H1 (cell line): ENCODE measurements around the gene RNF31. TPM values are rescaled to one million over a fixed set of nuclear protein-coding genes. Genes with fewer than 3 reads are reported as not detected.

Experiments used
- CTCF ChIA-PET: fragments of 300-600 bp; sonication (Branson Sonifier 250); formaldehyde crosslinking; loops from one replicate; lab custom pipeline; 2021; ENCODE audit not compliant: partially characterized antibody; lab: Charles Lee
- POLR2A ChIA-PET: fragments of 300-600 bp; sonication (Branson Sonifier 250); formaldehyde crosslinking; loops from one replicate; lab custom pipeline; 2021; ENCODE audit warnings: inconsistent platforms; ENCODE audit not compliant: partially characterized antibody; lab: Charles Lee
- DNase-seq, 2 experiments: peaks; one replicate each; pipeline versions ENCODE4 v3.0.0 to v3.0.0-alpha.2; 2010 to 2022; ENCODE audit warnings: low spot score in 2 of 2, low read depth in 1 of 2, mixed read lengths in 1 of 2
- FAIRE-seq: peaks from 2 replicates; lab custom pipeline; 2011; peaks lifted over from hg19 to GRCh38; lab: Jason Lieb, UNC
- H2AFZ ChIP-seq: 2 replicates; pipeline ENCODE4 v1.8.1; 2012; ENCODE audit warnings: low read length, inconsistent platforms
- H2AK5ac ChIP-seq: 2 replicates; pipeline ENCODE4 v1.6.1; 2013; ENCODE audit warnings: low read depth, low read length
- H2BK120ac ChIP-seq: replicated peaks from 2 replicates; pipeline ENCODE3; 2013; ENCODE audit warnings: low read depth, low read length, inconsistent platforms
- H2BK12ac ChIP-seq: 2 replicates; pipeline ENCODE4 v1.6.1; 2013; ENCODE audit warnings: low read depth, low read length
- H2BK15ac ChIP-seq: 2 replicates; pipeline ENCODE4 v1.6.1; 2013; ENCODE audit warnings: low read length
- H2BK20ac ChIP-seq: 2 replicates; pipeline ENCODE4 v1.6.1; 2013; ENCODE audit warnings: low read length
- H2BK5ac ChIP-seq: 2 replicates; pipeline ENCODE4 v1.6.1; 2013; ENCODE audit warnings: low read depth, low read length
- H3K14ac ChIP-seq: 2 replicates; pipeline ENCODE4 v1.6.1; 2013; ENCODE audit warnings: inconsistent platforms; ENCODE audit not compliant: insufficient read length
- H3K18ac ChIP-seq: 2 replicates; pipeline ENCODE4 v1.6.1; 2013; ENCODE audit warnings: low read length; ENCODE audit errors: extremely low read depth
- H3K23ac ChIP-seq: 2 replicates; pipeline ENCODE4 v1.6.1; 2013; ENCODE audit warnings: inconsistent platforms; ENCODE audit not compliant: insufficient read length
- H3K23me2 ChIP-seq: 2 replicates; pipeline ENCODE4 v1.6.1; 2013; ENCODE audit warnings: low read depth, low read length
- H3K27ac ChIP-seq: 2 replicates; pipeline ENCODE4 v1.6.1; 2011; ENCODE audit warnings: low read depth, low read length, inconsistent platforms
- H3K27me3 ChIP-seq, 4 experiments: replicated peaks in 1 of 4; 1 replicate in 1 of 4; 2 replicates in 3 of 4; pipeline versions ENCODE4 v1.6.1 to v1.8.1; 2011 to 2013; ENCODE audit warnings: low read length in 3 of 4, mild to moderate bottlenecking in 3 of 4, inconsistent platforms in 2 of 4, mixed read lengths in 2 of 4, moderate library complexity in 1 of 4; ENCODE audit not compliant: control insufficient read depth in 3 of 4, insufficient read depth in 3 of 4; ENCODE audit errors: extremely low read depth in 1 of 4
- H3K36me3 ChIP-seq, 4 experiments: 2 replicates each; pipeline versions ENCODE4 v1.6.1 to v1.8.1; 2011 to 2013; ENCODE audit warnings: mild to moderate bottlenecking in 4 of 4, low read length in 3 of 4, moderate library complexity in 2 of 4, control low read depth in 1 of 4, inconsistent platforms in 1 of 4; ENCODE audit not compliant: insufficient read depth in 4 of 4, control insufficient read depth in 2 of 4
- H3K4ac ChIP-seq: replicated peaks from 2 replicates; pipeline ENCODE3; 2013; ENCODE audit warnings: low read length, low read depth, mixed read lengths, inconsistent platforms; ENCODE audit not compliant: insufficient read length
- H3K4me1 ChIP-seq, 4 experiments: replicated peaks in 1 of 4; 1 replicate in 1 of 4; 2 replicates in 3 of 4; pipeline versions ENCODE4 v1.6.1 to v1.8.1; 2011 to 2013; ENCODE audit warnings: low read length in 3 of 4, inconsistent platforms in 2 of 4, mixed read lengths in 1 of 4; ENCODE audit not compliant: insufficient read depth in 4 of 4, control insufficient read depth in 3 of 4
- H3K4me2 ChIP-seq, 2 experiments: 2 replicates each; pipeline versions ENCODE4 v1.6.1 to v1.8.1; 2011 to 2013; ENCODE audit warnings: low read depth in 2 of 2, low read length in 2 of 2, control low read depth in 1 of 2, inconsistent platforms in 1 of 2, mild to moderate bottlenecking in 1 of 2; ENCODE audit not compliant: insufficient read depth in 1 of 2
- H3K4me3 ChIP-seq, 4 experiments: fragments of 200-600, 300-600 bp in 1 of 4; sonication (generic), shearing (Covaris generic), sonication (Bioruptor Twin) in 1 of 4; 2 replicates each; pipeline versions ENCODE4 v1.5.1 to v1.8.1; 2011 to 2016; ENCODE audit warnings: low read length in 4 of 4, low read depth in 3 of 4, control low read depth in 2 of 4, inconsistent platforms in 2 of 4, mild to moderate bottlenecking in 2 of 4, mixed read lengths in 1 of 4, moderate library complexity in 1 of 4; ENCODE audit not compliant: insufficient read depth in 2 of 4; ENCODE audit errors: extremely low read depth in 1 of 4
- H3K56ac ChIP-seq: replicated peaks from 2 replicates; pipeline ENCODE3; 2013; ENCODE audit warnings: low read depth, mild to moderate bottlenecking, mixed read lengths, low read length, inconsistent platforms; ENCODE audit not compliant: insufficient read length
- H3K79me1 ChIP-seq: 2 replicates; pipeline ENCODE4 v1.6.1; 2013; ENCODE audit warnings: low read depth, low read length, control low read depth
- H3K79me2 ChIP-seq, 2 experiments: 2 replicates each; pipeline versions ENCODE4 v1.6.1 to v1.8.1; 2012 to 2013; ENCODE audit warnings: low read length in 2 of 2, mild to moderate bottlenecking in 2 of 2, inconsistent platforms in 1 of 2; ENCODE audit not compliant: insufficient read depth in 2 of 2, control insufficient read depth in 1 of 2
- H3K9ac ChIP-seq, 4 experiments: replicated peaks in 1 of 4; 1 replicate in 1 of 4; 2 replicates in 3 of 4; pipeline versions ENCODE4 v1.6.1 to v1.8.1; 2011 to 2013; ENCODE audit warnings: low read depth in 3 of 4, low read length in 3 of 4, control low read depth in 2 of 4, mild to moderate bottlenecking in 2 of 4, moderate library complexity in 2 of 4, inconsistent platforms in 1 of 4; ENCODE audit errors: extremely low read depth in 1 of 4
- H3K9me3 ChIP-seq, 2 experiments: 2 replicates each; pipeline versions ENCODE4 v1.6.1 to v1.8.1; 2012 to 2013; ENCODE audit warnings: mild to moderate bottlenecking in 2 of 2, moderate library complexity in 2 of 2, control low read depth in 1 of 2, inconsistent platforms in 1 of 2, low read depth in 1 of 2, low read length in 1 of 2, mixed read lengths in 1 of 2; ENCODE audit not compliant: insufficient read depth in 2 of 2
- H4K20me1 ChIP-seq, 2 experiments: replicated peaks in 1 of 2; 2 replicates each; pipeline versions ENCODE3 to v1.8.1; 2011 to 2013; ENCODE audit warnings: inconsistent platforms in 2 of 2, low read length in 2 of 2, mild to moderate bottlenecking in 1 of 2; ENCODE audit not compliant: insufficient read depth in 2 of 2, control insufficient read depth in 1 of 2
- H4K5ac ChIP-seq: 2 replicates; pipeline ENCODE4 v1.6.1; 2013; ENCODE audit warnings: low read length, low read depth, mixed read lengths, inconsistent platforms; ENCODE audit not compliant: insufficient read length
- H4K8ac ChIP-seq: 2 replicates; pipeline ENCODE4 v1.8.0; 2013; ENCODE audit warnings: mild to moderate bottlenecking, moderate library complexity, low read length, inconsistent platforms; ENCODE audit not compliant: insufficient read depth; ENCODE audit errors: extremely low read depth
- H4K91ac ChIP-seq: replicated peaks from 2 replicates; pipeline ENCODE3; 2013; ENCODE audit warnings: low read length, mixed read lengths, inconsistent platforms; ENCODE audit not compliant: insufficient read length
- GABPA ChIP-seq: IDR thresholded peaks from 2 replicates; pipeline ENCODE4 v1.6.1; 2011; ENCODE audit warnings: mild to moderate bottlenecking, low read length, moderate library complexity, borderline replicate concordance; ENCODE audit not compliant: insufficient read depth
- NANOG ChIP-seq: IDR thresholded peaks from 2 replicates; pipeline ENCODE4 v1.6.1; 2011; ENCODE audit warnings: low read length, low read depth, mild to moderate bottlenecking, inconsistent platforms; ENCODE audit not compliant: insufficient read depth, poor library complexity, severe bottlenecking
- SAP30 ChIP-seq: fragments of 300-600 bp; sonication (generic); IDR thresholded peaks from 2 replicates; pipeline ENCODE4 v1.7.1; 2012; ENCODE audit warnings: low read length, moderate library complexity, mild to moderate bottlenecking, inconsistent platforms; ENCODE audit not compliant: insufficient read depth, insufficient replicate concordance
- SIRT6 ChIP-seq: IDR thresholded peaks from one replicate; pipeline ENCODE4 v1.7.1; 2012; ENCODE audit warnings: low read length, inconsistent platforms
- WGBS, 2 experiments: shearing (Covaris generic) in 1 of 2; methylation state at CpG; one replicate each; pipeline versions ENCODE4 v1.1.6 to v1.1.7; 2013 to 2015; ENCODE audit warnings: low lambda C conversion rate in 2 of 2, mixed read lengths in 2 of 2, inconsistent platforms in 1 of 2, low coverage in 1 of 2, missing lambda C conversion rate in 1 of 2; ENCODE audit not compliant: insufficient replicate concordance in 2 of 2, insufficient coverage in 1 of 2, insufficient read length in 1 of 2; ENCODE audit errors: extremely low coverage in 1 of 2, missing lambda C conversion rate in 1 of 2; 5-methylcytosine and 5-hydroxymethylcytosine counted together
- polyA plus RNA-seq, 7 experiments: library from polyadenylated mRNA; depleted of rRNA in 3 of 7; stranded (reverse) in 5 of 7; unstranded in 2 of 7; fragments of >200 nt in 5 of 7; fragments of 200-250 nt in 2 of 7; gene quantifications; 1 replicate in 5 of 7; 2 replicates in 1 of 7; 4 replicates in 1 of 7; pipeline versions ENCODE4 v1.2.1 to v1.2.3, GENCODE V29; 2011 to 2013; ENCODE audit warnings: missing spikeins in 2 of 7, mixed read lengths in 2 of 7
- total RNA-seq: library from RNA; stranded (reverse); fragmentation: NEBNext Ultra II Directional; extraction: Animal tissue kit (Norgen Biotek cat#: 25700); gene quantifications from 2 replicates; pipeline ENCODE4 v1.2.1, GENCODE V29; 2021

RNF31 gene
- total and polyA plus RNA-seq, 2 of the 8 experiments (the other 6 are each of a cell fraction or from before 2014, with no cell fraction given) = 17.5 to 72.0 TPM

DNA sequence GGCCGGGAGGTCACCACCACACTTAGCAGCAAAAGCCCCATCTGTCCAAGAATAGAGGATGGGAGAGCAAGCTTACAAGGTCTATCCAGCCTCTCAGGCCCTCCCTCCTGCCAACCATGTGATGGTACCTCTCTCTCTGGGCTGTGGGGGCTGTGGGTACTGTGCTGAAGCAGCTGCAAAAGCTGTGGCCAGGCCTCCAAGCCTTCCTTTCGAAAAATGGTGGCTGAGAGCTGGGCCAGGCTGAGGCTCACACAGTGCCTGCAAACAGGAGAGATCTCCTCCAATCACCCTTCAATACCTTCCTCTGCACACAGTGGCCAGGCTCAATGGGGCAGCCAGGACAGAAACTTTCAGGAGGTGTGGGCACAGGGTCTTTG lies 40.2 kb downstream of the RNF31 start:
- FAIRE-seq = no peak
- Histone ChIP-seq H2BK5ac (no peak overlapping the region), H3K79me2 (peaks cover 0 to 13% of the 10 kb centered on the region in 2 experiments; a peak in 2 of 4 replicates), H3K18ac (no peak overlapping the region), H4K8ac (no peak overlapping the region), H4K5ac (no peak overlapping the region), H3K9me3 (no peaks in the 10 kb centered on the region), H2BK12ac (no peak overlapping the region), H3K23ac (no peak overlapping the region), H3K23me2 (peaks cover 5% of the 10 kb centered on the region), H3K14ac (no peak overlapping the region), H3K4me3 (peak overlapping the region; percentile 75 to 91 (median 87); a peak in 7 of 8 replicates), H3K79me1 (peaks cover 12% of the 10 kb centered on the region), H3K56ac (no peak overlapping the region), H3K4ac (no peak overlapping the region), H3K27ac (no peak overlapping the region), H3K4me1 (peaks cover 0 to 7% (median 4%) of the 10 kb centered on the region in 4 experiments; a peak in 6 of 7 replicates), H4K91ac (no peak overlapping the region), H2BK15ac (no peak overlapping the region), H2BK120ac (no peak overlapping the region), H3K27me3 (no peaks in the 10 kb centered on the region), H2AK5ac (no peak overlapping the region), H3K36me3 (peaks cover 13 to 45% (median 38%) of the 10 kb centered on the region in 4 experiments; a peak in 7 of 8 replicates), H2AFZ (no peak overlapping the region), H3K9ac (0 out of 7 replicates have a peak overlapping the region, but pooled peaks of 2 of the 4 experiments have one; percentile 4 to 13), H3K4me2 (peak overlapping the region; percentile 70 to 85), H4K20me1 (peaks cover 0 to 16% of the 10 kb centered on the region in 2 experiments), H2BK20ac (no peak overlapping the region)
- no peak for DNase-seq
- ChIA-PET POLR2A (interaction anchor here (0.6 to 9.3 kb wide), 13 partner anchors 7 to 130 kb away, joined by 3 to 158 read pairs (median 4); partner anchors contain the start of genes CHMP4A, IRF9, PCK2 and PSME2), CTCF (interaction anchor here (0.7 to 4.1 kb wide), 6 partner anchors 27 to 145 kb away, joined by 3 to 16 read pairs (median 4); partner anchors contain the start of genes DCAF11, IRF9 and NRL)
- 97% methylated on average over 2 of the region's 2 CpGs; no CpG with 5 or more reads in 1 of the 2 experiments for WGBS, 2 experiments
- TF ChIP-seq SIRT6 (no peak), SAP30 (no peak), NANOG (no peak), GABPA (no peak)
